22Rv1 (cell line): Measurements from ENCODE around the gene C9orf78.
"Not testable (repeated sequence)": the region's sequence is repeated elsewhere in the genome, so short reads cannot be mapped to it uniquely, and the experiment has no call there.

Experiments
- H3K27ac ChIP-seq: fragments of 450-650 bp; 2 replicates; pipeline ENCODE4 v1.5.1; 2017
- CTCF ChIP-seq: fragments of 450-650 bp; IDR thresholded peaks from 2 replicates; pipeline ENCODE4 v1.5.1; 2017; ENCODE audit warnings: mild to moderate bottlenecking
- ZFX ChIP-seq: fragments of 450-650 bp; IDR thresholded peaks from 2 replicates; pipeline ENCODE4 v1.6.1; 2017; ENCODE audit warnings: antibody characterized with exemption, borderline replicate concordance

The C9orf78 gene

GRCh38 chr9:129806061-129806460 is 29.0 kb downstream of the C9orf78 start:
- peak overlapping the region; percentile 1; the same call in 1 of the 2 replicates for H3K27ac ChIP-seq
- no peak for TF ChIP-seq ZFX
- no peak for TF ChIP-seq CTCF

DNA sequence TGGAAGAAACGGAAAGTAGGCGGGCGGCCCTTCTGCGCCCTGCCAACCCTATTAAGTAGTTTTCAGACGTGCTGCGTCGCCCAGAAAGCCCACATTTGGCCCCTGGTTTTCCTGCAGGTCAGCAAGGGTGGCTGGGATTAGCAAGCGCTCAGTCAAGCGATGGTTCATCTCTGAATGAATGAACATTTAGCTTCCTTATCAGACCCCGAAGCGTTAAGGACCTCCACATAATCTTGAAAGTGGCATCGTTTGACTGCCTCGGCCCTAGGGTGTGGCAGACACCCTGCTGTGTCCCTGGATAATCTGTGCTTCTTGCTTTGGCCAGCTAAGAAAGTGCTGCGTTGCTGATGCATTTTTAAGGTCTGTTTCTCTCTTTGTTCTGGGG is 31.4 kb downstream of the C9orf78 start:
- H3K27ac ChIP-seq: peak overlapping the region; percentile 63
- TF ChIP-seq ZFX (no peak), CTCF (no peak)

DNA sequence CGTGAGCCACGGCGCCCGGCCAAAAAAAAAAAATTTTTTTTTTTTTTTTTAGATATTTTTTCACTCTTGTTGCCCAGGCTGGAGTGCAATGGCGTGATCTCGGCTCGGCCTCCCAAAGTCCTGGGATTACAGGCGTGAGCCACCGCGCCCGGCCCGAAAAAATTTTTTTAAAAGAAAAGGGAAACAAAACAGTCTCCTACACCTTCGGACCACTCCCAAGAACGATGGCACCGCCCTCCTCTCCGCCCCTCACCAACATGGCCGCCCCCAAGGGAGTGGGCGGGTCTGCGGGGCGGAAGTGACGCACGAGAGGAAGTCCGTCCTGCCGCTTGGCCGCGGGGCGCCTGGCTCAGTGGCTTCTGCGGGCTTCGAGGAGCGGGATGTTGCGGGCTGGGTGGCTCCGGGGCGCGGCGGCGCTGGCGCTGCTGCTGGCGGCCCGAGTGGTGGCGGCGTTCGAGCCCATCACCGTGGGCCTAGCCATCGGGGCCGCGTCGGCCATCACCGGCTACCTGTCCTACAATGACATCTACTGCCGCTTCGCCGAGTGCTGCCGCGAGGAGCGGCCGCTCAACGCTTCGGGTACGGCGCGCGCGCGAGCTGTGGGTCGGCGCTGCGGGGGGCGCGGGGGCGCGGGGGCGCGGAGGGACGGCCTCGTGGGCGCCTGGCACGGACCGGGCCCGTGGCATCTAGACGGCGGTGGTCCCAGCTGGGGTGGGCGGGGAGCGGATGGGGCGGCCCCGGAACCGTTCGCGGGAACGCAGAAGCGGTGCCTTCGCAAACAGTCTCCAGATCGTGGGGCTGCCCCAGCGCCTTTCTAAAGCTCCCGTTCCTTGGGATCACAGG is 32.0 kb downstream of the C9orf78 start, which contains the start of gene TOR1B:
TSS of gene TOR1B (plus strand) at position 352 of the 843 bp plus-strand sequence. CDS start at position 381, 29 bp downstream.
- TF ChIP-seq CTCF: no peak
- no peak for TF ChIP-seq ZFX
- peak within 1 kb of the TSS; percentile 63 for H3K27ac ChIP-seq

- H3K27ac ChIP-seq: no peak overlapping the region
- TF ChIP-seq ZFX (no peak), CTCF (no peak)
Observed at GRCh38 chr9:129801504-129801903, 33.6 kb downstream of the C9orf78 start.

DNA sequence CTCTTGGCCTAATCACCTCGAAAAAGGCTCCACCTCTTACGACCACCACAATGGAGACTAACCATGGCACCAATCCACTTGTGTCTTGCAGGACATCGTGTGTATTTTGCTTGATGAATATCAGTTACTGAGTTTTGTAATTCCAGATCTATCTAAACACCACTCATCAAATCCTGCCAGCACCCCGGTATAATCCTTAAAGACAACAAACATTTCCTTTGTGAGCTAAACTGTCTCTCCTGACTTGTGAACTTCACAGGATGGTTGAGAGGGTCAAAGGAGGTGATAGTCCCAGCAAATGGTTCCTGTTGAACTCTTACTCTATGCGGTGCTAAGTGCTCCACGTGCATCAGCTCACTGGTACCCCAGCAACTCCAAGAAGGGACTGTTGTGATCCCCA is 36.1 kb downstream of the C9orf78 start:
- no peak overlapping the region for H3K27ac ChIP-seq
- no peak for TF ChIP-seq ZFX
- no peak for TF ChIP-seq CTCF

DNA sequence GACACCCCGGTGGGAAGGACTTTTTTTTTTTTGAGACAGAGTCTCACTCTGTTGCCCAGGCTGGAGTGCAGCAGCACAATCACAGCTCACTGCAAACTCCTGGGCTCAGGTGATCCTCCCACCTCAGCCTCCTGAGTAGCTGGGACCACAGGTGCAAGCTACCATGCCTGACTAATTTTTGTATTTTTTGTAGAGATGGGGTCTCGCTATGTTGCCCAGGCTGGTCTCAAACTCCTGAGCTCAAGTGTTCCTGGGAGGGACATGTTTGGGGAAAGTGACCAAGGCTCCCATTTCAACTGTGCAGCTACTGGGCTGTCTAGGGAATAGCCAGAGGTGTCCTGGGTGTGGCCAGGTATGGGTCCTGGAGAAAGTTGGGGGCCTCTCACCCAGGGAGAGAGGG is 39.0 kb downstream of the C9orf78 start:
- not testable (repeated sequence) for H3K27ac ChIP-seq

DNA sequence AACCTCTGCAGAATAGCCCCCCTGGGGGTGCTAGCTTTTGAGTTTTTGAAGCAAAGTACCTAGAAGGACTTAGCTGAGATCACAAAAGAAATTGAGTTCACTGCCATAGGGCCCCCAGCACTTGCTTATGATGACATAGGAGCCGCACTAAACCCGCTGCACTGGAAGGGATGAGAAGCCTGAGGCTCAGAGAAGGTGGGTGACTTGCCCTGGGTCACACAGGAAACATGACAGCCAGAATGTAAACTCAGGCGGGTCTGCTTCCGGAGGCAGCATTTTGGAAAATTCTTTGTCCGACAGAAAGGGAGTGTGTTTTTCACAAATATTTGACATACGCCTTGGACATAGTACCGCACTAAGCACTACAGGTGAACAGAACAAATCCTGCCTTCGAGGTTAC is 40.5 kb downstream of the C9orf78 start:
- no peak for TF ChIP-seq ZFX
- no peak for TF ChIP-seq CTCF
- no peak overlapping the region for H3K27ac ChIP-seq
